AG09319 (cell line): ENCODE results near the gene CHRNA4.

Experiments used
- DNase-seq: peaks from one replicate; pipeline ENCODE4 v3.0.0-alpha.2; 2010; ENCODE audit warnings: low read depth; ENCODE audit errors: extremely low read depth
- CTCF ChIP-seq: IDR thresholded peaks from 2 replicates; pipeline ENCODE4 v1.5.1; 2011; ENCODE audit warnings: low read depth, mild to moderate bottlenecking, inconsistent platforms, low read length, moderate library complexity

CHRNA4 gene

GRCh38 chr20:63329331-63330083 is 31.6 kb downstream of the CHRNA4 start:
- TF ChIP-seq CTCF, result no peak
- DNase-seq, result no peak

GRCh38 chr20:63328718-63329275 is 32.4 kb downstream of the CHRNA4 start:
- no peak for TF ChIP-seq CTCF
- DNase-seq, result no peak

- DNase-seq, result no peak
- no peak for TF ChIP-seq CTCF
Measured at GRCh38 chr20:63328026-63328700, 33.0 kb downstream of the CHRNA4 start.

- DNase-seq, result no peak
Measured at GRCh38 chr20:63327231-63327745, 33.9 kb downstream of the CHRNA4 start.

GRCh38 chr20:63326314-63327230 is 34.6 kb downstream of the CHRNA4 start:
- DNase-seq, result no peak
- no peak for TF ChIP-seq CTCF

More at GRCh38 chr20:63327231-63327745, 33.9 kb downstream of the CHRNA4 start:
- TF ChIP-seq CTCF, result no peak

GRCh38 chr20:63325554-63326313 is 35.4 kb downstream of the CHRNA4 start:
- TF ChIP-seq CTCF, result no peak
- DNase-seq, result no peak
